ENCODE results near the gene TBX4. TPM values are rescaled to one million over a fixed set of nuclear protein-coding genes. Genes with fewer than 3 reads are reported as not detected.

Gene TBX4
- total RNA-seq (ENCODE audit: low replicate concordance) = not detected in 2 replicates

GRCh38 chr17:61452301-61453290 lies at the start of gene TBX4:
Gene TBX4, plus strand, starts transcription at chr17:61452422. Its CDS starts 4,069 bp downstream, at chr17:61456491.

Other genes with a start within 250 kb of the TBX4 start
- 3.5 and 6.4 TPM in 2 replicates for gene TBX2, start 52.6 kb upstream of the TBX4 start, total RNA-seq (ENCODE audit: low replicate concordance)
- gene NACA2, start 138.8 kb downstream of the TBX4 start, total RNA-seq (ENCODE audit: low replicate concordance) = not detected in 2 replicates